Neuronal stem cell (in vitro differentiated cells): Measurements from ENCODE around the gene ABHD16A.
A peak's percentile ranks its signal among the peaks of the same experiment; 100 is the strongest.

Source experiments
- DNase-seq: peaks from one replicate; pipeline ENCODE4 v3.0.0-alpha.2; 2013; ENCODE audit warnings: low spot score
- H2AFZ ChIP-seq: one replicate; pipeline ENCODE4 v1.6.1; 2013; ENCODE audit warnings: mild to moderate bottlenecking, low read length, inconsistent platforms
- H2AK5ac ChIP-seq: 2 replicates; pipeline ENCODE4 v1.6.1; 2013; ENCODE audit warnings: low read depth, mild to moderate bottlenecking, inconsistent platforms, low read length, moderate library complexity, mixed read lengths
- H2BK120ac ChIP-seq: 2 replicates; pipeline ENCODE4 v1.6.1; 2013; ENCODE audit warnings: low read depth, mild to moderate bottlenecking, inconsistent platforms, low read length, moderate library complexity, mixed read lengths
- H2BK12ac ChIP-seq: one replicate; pipeline ENCODE4 v1.6.1; 2013; ENCODE audit warnings: low read length, inconsistent platforms
- H2BK15ac ChIP-seq: 2 replicates; pipeline ENCODE4 v1.6.1; 2013; ENCODE audit warnings: mild to moderate bottlenecking, low read length, inconsistent platforms, mixed read lengths
- H2BK5ac ChIP-seq: one replicate; pipeline ENCODE4 v1.6.1; 2013; ENCODE audit warnings: inconsistent platforms, mild to moderate bottlenecking, low read length, moderate library complexity
- H3K14ac ChIP-seq: one replicate; pipeline ENCODE4 v1.6.1; 2013; ENCODE audit warnings: low read length, inconsistent platforms
- H3K18ac ChIP-seq: 2 replicates; pipeline ENCODE4 v1.6.1; 2013; ENCODE audit warnings: low read length, inconsistent platforms
- H3K23ac ChIP-seq: 2 replicates; pipeline ENCODE4 v1.6.1; 2013; ENCODE audit warnings: low read depth, mild to moderate bottlenecking, mixed read lengths, low read length, inconsistent platforms; ENCODE audit not compliant: poor library complexity
- H3K27ac ChIP-seq: replicated peaks from 3 replicates; pipeline ENCODE4 v1.5.1; 2013; ENCODE audit warnings: low read length, inconsistent platforms
- H3K27me3 ChIP-seq, 3 experiments: 2 replicates each; pipeline ENCODE4 v1.6.1; 2013; ENCODE audit warnings: low read length in 3 of 3, mild to moderate bottlenecking in 2 of 3, inconsistent platforms in 1 of 3, low read depth in 1 of 3, mixed read lengths in 1 of 3, moderate library complexity in 1 of 3; ENCODE audit not compliant: control insufficient read depth in 3 of 3, insufficient read depth in 3 of 3
- H3K36me3 ChIP-seq, 2 donors: replicated peaks in 1 of 2; 2 replicates each; pipeline ENCODE4 v1.6.1; 2013; ENCODE audit warnings: low read length in 2 of 2; ENCODE audit not compliant: control insufficient read depth in 2 of 2, insufficient read depth in 2 of 2
- H3K4ac ChIP-seq: 2 replicates; pipeline ENCODE4 v1.6.1; 2013; ENCODE audit warnings: inconsistent platforms, mild to moderate bottlenecking, low read length, moderate library complexity
- H3K4me1 ChIP-seq, 2 donors: 1 replicate in 1 of 2; 2 replicates in 1 of 2; pipeline ENCODE4 v1.6.1; 2013; ENCODE audit warnings: low read length in 2 of 2, low read depth in 1 of 2; ENCODE audit not compliant: control insufficient read depth in 2 of 2, insufficient read depth in 1 of 2
- H3K4me2 ChIP-seq: one replicate; pipeline ENCODE4 v1.6.1; 2013; ENCODE audit warnings: mild to moderate bottlenecking, low read length, inconsistent platforms; ENCODE audit not compliant: insufficient read depth, poor library complexity, severe bottlenecking
- H3K4me3 ChIP-seq, 2 donors: 2 replicates each; pipeline ENCODE4 v1.5.1; 2013; ENCODE audit warnings: low read length in 2 of 2, mild to moderate bottlenecking in 2 of 2, inconsistent platforms in 1 of 2, moderate library complexity in 1 of 2
- H3K79me1 ChIP-seq: one replicate; pipeline ENCODE4 v1.6.1; 2013; ENCODE audit warnings: low read depth, mild to moderate bottlenecking, inconsistent platforms, low read length, moderate library complexity
- H3K9ac ChIP-seq: one replicate; pipeline ENCODE4 v1.6.1; 2013; ENCODE audit warnings: mild to moderate bottlenecking, low read depth, low read length, inconsistent platforms; ENCODE audit not compliant: poor library complexity
- H3K9me3 ChIP-seq, 2 donors: replicated peaks in 1 of 2; 2 replicates each; pipeline versions ENCODE3 to v1.6.1; 2013; ENCODE audit warnings: low read length in 2 of 2, mild to moderate bottlenecking in 2 of 2, inconsistent platforms in 1 of 2, low read depth in 1 of 2, mixed read lengths in 1 of 2, moderate library complexity in 1 of 2; ENCODE audit not compliant: control insufficient read depth in 2 of 2, insufficient read depth in 1 of 2
- H4K8ac ChIP-seq: one replicate; pipeline ENCODE4 v1.6.1; 2013; ENCODE audit warnings: low read depth, mild to moderate bottlenecking, inconsistent platforms, low read length, moderate library complexity
- H4K91ac ChIP-seq: one replicate; pipeline ENCODE4 v1.6.1; 2013; ENCODE audit warnings: low read length, low read depth, mild to moderate bottlenecking, inconsistent platforms; ENCODE audit not compliant: poor library complexity
- WGBS, 2 donors: extraction: QIAGEN DNeasy Blood & Tissue Kit; methylation state at CpG; one replicate each; pipeline ENCODE4 v1.1.7; 2013; ENCODE audit warnings: missing lambda C conversion rate in 2 of 2, mixed read lengths in 1 of 2; ENCODE audit not compliant: insufficient read length in 2 of 2, insufficient replicate concordance in 1 of 2; ENCODE audit errors: extremely low coverage in 2 of 2; 5-methylcytosine and 5-hydroxymethylcytosine counted together

ABHD16A gene

GRCh38 chr6:31697555-31697954 is 5.6 kb downstream of the ABHD16A start:
- H2BK5ac ChIP-seq: no peak overlapping the region
- H2BK15ac ChIP-seq: no peak overlapping the region
- H3K9me3 ChIP-seq: no peaks in the 10 kb centered on the region
- no peak for DNase-seq
- no peak overlapping the region for H3K4ac ChIP-seq
- no peak overlapping the region for H3K27ac ChIP-seq
- H2BK120ac ChIP-seq: no peak overlapping the region
- no peaks in the 10 kb centered on the region for H3K27me3 ChIP-seq
- H3K14ac ChIP-seq: no peak overlapping the region
- no peak overlapping the region for H2AFZ ChIP-seq
- H4K8ac ChIP-seq: no peak overlapping the region
- no CpG with 5 or more reads among the region's 3 CpGs for WGBS, 2 donors
- no peak overlapping the region for H2AK5ac ChIP-seq
- H3K4me3 ChIP-seq: peak overlapping the region in 1 of 2 donors; percentile 17
- no peak overlapping the region for H3K9ac ChIP-seq
- no peak overlapping the region for H3K4me2 ChIP-seq
- H3K36me3 ChIP-seq: peaks cover 22 to 85% of the 10 kb centered on the region in 2 donors
- no peak overlapping the region for H3K18ac ChIP-seq
- no peak overlapping the region for H3K23ac ChIP-seq
- peaks cover 3% of the 10 kb centered on the region for H3K79me1 ChIP-seq
- H2BK12ac ChIP-seq: no peak overlapping the region
- peaks cover 6 to 7% of the 10 kb centered on the region in 2 donors for H3K4me1 ChIP-seq
- no peak overlapping the region for H4K91ac ChIP-seq

- Histone ChIP-seq H2BK12ac (no peak overlapping the region), H3K27ac (no peak overlapping the region), H4K91ac (no peak overlapping the region), H3K9me3 (no peaks in the 10 kb centered on the region), H2BK5ac (no peak overlapping the region), H4K8ac (no peak overlapping the region), H3K36me3 (peaks cover 41 to 94% of the 10 kb centered on the region in 2 donors), H3K18ac (no peak overlapping the region), H3K4me3 (peak overlapping the region in 1 of 2 donors; percentile 16), H3K4me1 (peaks cover 0 to 2% of the 10 kb centered on the region in 2 donors), H3K23ac (no peak overlapping the region), H2AK5ac (no peak overlapping the region), H3K79me1 (no peaks in the 10 kb centered on the region), H2BK120ac (no peak overlapping the region), H3K4me2 (no peak overlapping the region), H2BK15ac (no peak overlapping the region), H3K4ac (no peak overlapping the region), H3K9ac (no peak overlapping the region), H2AFZ (no peak overlapping the region), H3K14ac (no peak overlapping the region), H3K27me3 (no peaks in the 10 kb centered on the region)
- WGBS, 2 donors: no CpG with 5 or more reads among the region's 6 CpGs
- DNase-seq: no peak
Measured at GRCh38 chr6:31693535-31693934, 9.6 kb downstream of the ABHD16A start.

- Histone ChIP-seq H3K4me2 (no peak overlapping the region), H2BK120ac (no peak overlapping the region), H3K4me1 (peaks cover 0 to 2% of the 10 kb centered on the region in 2 donors)
Measured at GRCh38 chr6:31692886-31693285, 10.2 kb downstream of the ABHD16A start.

GRCh38 chr6:31692353-31692752 is 10.8 kb downstream of the ABHD16A start:
- Histone ChIP-seq H2AK5ac (no peak overlapping the region), H3K4ac (no peak overlapping the region), H3K9ac (no peak overlapping the region), H2BK5ac (no peak overlapping the region), H3K79me1 (no peaks in the 10 kb centered on the region), H3K14ac (no peak overlapping the region), H3K36me3 (peaks cover 48 to 95% of the 10 kb centered on the region in 2 donors), H4K8ac (no peak overlapping the region), H3K9me3 (no peaks in the 10 kb centered on the region), H2BK12ac (no peak overlapping the region), H3K4me1 (peaks cover 0 to 2% of the 10 kb centered on the region in 2 donors), H3K18ac (no peak overlapping the region), H2BK120ac (no peak overlapping the region), H3K27ac (no peak overlapping the region), H3K23ac (no peak overlapping the region), H2BK15ac (no peak overlapping the region), H4K91ac (no peak overlapping the region), H2AFZ (no peak overlapping the region), H3K4me3 (no peak overlapping the region), H3K4me2 (no peak overlapping the region), H3K27me3 (no peaks in the 10 kb centered on the region)
- no CpG with 5 or more reads among the region's 4 CpGs for whole genome bisulfite sequencing, 2 donors
- DNase-seq: no peak

More at GRCh38 chr6:31692886-31693285, 10.2 kb downstream of the ABHD16A start:
- H2AK5ac ChIP-seq: no peak overlapping the region
- no peak overlapping the region for H3K9ac ChIP-seq
- no CpG with 5 or more reads among the region's 9 CpGs for WGBS, 2 donors
- H3K4ac ChIP-seq: no peak overlapping the region
- no peak overlapping the region for H3K18ac ChIP-seq
- H3K27me3 ChIP-seq: no peaks in the 10 kb centered on the region
- no peak overlapping the region for H3K14ac ChIP-seq
- no peak for DNase-seq
- no peak overlapping the region for H3K4me3 ChIP-seq
- peaks cover 46 to 95% of the 10 kb centered on the region in 2 donors for H3K36me3 ChIP-seq
- H2BK15ac ChIP-seq: no peak overlapping the region
- no peak overlapping the region for H3K27ac ChIP-seq
- H3K79me1 ChIP-seq: no peaks in the 10 kb centered on the region
- H4K91ac ChIP-seq: no peak overlapping the region
- no peak overlapping the region for H2BK12ac ChIP-seq
- no peak overlapping the region for H3K23ac ChIP-seq
- H4K8ac ChIP-seq: no peak overlapping the region
- H3K9me3 ChIP-seq: no peaks in the 10 kb centered on the region
- no peak overlapping the region for H2BK5ac ChIP-seq
- H2AFZ ChIP-seq: no peak overlapping the region
